Measurements from ENCODE around the gene VPS29. TPM values are rescaled to one million over a fixed set of nuclear protein-coding genes. Genes with fewer than 3 reads are reported as not detected.
A peak's percentile ranks its signal among the peaks of the same experiment; 100 is the strongest.

The VPS29 gene
- total RNA-seq, 4 donors from 2014 or later: 16.3 to 142 (median 79.3) TPM

DNA sequence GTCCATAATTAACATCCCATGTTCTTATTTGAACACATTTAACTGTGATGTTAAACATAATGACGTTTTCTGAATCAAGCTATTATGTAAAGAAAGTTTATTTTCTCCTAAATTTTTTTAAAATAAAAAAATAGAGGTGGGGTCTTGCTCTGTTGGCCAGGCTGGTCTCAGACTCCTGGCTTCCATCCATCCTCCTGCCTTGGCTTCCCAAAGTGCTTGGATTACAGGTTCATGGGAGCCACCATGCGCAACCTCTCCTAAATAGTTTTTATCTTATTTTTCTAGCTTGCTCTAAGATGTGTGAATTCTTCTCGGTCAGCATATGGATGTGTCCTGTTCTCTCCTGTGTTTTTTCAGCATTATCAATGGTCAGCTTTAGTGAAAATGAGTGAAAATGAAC lies 3.4 kb upstream of the VPS29 start:
- Histone ChIP-seq H3K4me1 (peaks cover 9 to 16% (median 10%) of the 10 kb centered on the region in 4 donors), H3K36me3 (no peaks in the 10 kb centered on the region), H3K9me3 (no peaks in the 10 kb centered on the region), H3K27ac (no peak overlapping the region), H3K27me3 (no peaks in the 10 kb centered on the region), H3K4me3 (no peak overlapping the region)
- intact Hi-C loops (cut with DNase I; ENCODE audit: low total_unique reads): no loop called here
- DNase-seq: no peak
- 77 to 86% methylated on average over 3 of the region's 3 CpGs for WGBS, 2 donors (ENCODE audit: low coverage in 1 of 2)
- in situ Hi-C loops (cut with MboI; ENCODE audit: low pct_ligation_motif_present in 1 of 4, low pct_unique_long_range_greater_than_20kb in 1 of 4, low sequenced_read_pairs in 3 of 4): loop anchor here in 2 of 4 donors (10.0 to 25.0 kb wide), 2 partner anchors 51 to 207 kb away; partner anchors contain the start of gene ARPC3 (in 1 of the 2)
- TF ChIP-seq, protein P1, sequence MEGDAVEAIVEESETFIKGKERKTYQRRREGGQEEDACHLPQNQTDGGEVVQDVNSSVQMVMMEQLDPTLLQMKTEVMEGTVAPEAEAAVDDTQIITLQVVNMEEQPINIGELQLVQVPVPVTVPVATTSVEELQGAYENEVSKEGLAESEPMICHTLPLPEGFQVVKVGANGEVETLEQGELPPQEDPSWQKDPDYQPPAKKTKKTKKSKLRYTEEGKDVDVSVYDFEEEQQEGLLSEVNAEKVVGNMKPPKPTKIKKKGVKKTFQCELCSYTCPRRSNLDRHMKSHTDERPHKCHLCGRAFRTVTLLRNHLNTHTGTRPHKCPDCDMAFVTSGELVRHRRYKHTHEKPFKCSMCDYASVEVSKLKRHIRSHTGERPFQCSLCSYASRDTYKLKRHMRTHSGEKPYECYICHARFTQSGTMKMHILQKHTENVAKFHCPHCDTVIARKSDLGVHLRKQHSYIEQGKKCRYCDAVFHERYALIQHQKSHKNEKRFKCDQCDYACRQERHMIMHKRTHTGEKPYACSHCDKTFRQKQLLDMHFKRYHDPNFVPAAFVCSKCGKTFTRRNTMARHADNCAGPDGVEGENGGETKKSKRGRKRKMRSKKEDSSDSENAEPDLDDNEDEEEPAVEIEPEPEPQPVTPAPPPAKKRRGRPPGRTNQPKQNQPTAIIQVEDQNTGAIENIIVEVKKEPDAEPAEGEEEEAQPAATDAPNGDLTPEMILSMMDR (IDR thresholded peaks at IDR 0.05): no peak
- TF ChIP-seq EP300 (IDR thresholded peaks at IDR 0.05; ENCODE audit: low read depth): no peak

DNA sequence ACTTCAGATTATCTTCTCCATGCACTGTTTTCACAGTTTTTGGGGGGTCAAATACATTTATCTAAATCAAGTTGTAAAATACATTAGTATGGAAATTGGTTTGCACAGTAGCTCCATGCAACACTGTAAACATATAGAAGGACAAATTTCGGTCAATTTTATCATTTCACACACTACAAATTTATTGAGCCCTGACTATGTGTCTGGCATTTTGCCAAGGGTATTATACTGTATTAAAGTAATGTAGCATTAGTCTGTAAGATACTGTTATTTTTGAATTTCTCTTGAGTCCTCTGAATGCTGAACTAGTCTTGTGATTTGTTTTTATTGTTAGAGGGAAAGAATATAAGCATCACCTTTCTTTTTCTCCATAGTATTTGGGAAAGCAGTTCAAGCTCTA lies 1.5 kb upstream of the VPS29 start:
- H3K36me3 ChIP-seq: no peaks in the 10 kb centered on the region
- no peak for DNase-seq
- in situ Hi-C loops (cut with MboI; ENCODE audit: low pct_ligation_motif_present in 1 of 4, low pct_unique_long_range_greater_than_20kb in 1 of 4, low sequenced_read_pairs in 3 of 4) (loop anchor here in 2 of 4 donors (10.0 to 25.0 kb wide), 2 partner anchors 49 to 209 kb away; partner anchors contain the start of gene ARPC3 (in 1 of the 2)), intact Hi-C loops (cut with DNase I; ENCODE audit: low total_unique reads) (no loop called here)
- no peak overlapping the region for H3K4me3 ChIP-seq
- TF ChIP-seq POLR2A (IDR thresholded peaks at IDR 0.05): no peak
- no peak for TF ChIP-seq EP300 (IDR thresholded peaks at IDR 0.05; ENCODE audit: low read depth)
- no peak for TF ChIP-seq POLR2AphosphoS5 (IDR thresholded peaks at IDR 0.05)
- TF ChIP-seq, protein P1 (IDR thresholded peaks at IDR 0.05): no peak
- H3K27ac ChIP-seq: no peak overlapping the region
- H3K9me3 ChIP-seq: no peaks in the 10 kb centered on the region
- no peaks in the 10 kb centered on the region for H3K27me3 ChIP-seq
- H3K4me1 ChIP-seq: peaks cover 18 to 28% (median 24%) of the 10 kb centered on the region in 4 donors
- WGBS, 2 donors (ENCODE audit: low coverage in 1 of 2): 79 to 89% methylated on average over 1 of the region's 1 CpG

DNA sequence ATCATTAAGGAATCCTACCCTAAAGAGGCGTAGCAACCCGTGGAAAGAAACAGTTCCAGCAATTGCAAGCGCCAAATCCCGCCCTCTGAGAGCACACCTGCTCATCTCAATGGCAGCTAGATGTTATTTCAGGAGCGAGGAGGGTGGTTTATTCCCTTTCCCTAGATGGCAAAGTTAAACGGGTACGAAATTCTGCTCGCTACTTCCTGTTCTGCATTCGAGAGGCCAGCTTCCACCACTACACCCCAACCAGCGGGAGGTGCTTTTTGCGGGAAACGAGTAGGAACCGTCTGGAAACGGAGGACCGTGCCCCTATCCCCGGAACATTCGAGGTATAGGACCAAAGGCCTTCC lies 536 bp downstream of the VPS29 start:
- in situ Hi-C loops (cut with MboI; ENCODE audit: low pct_ligation_motif_present in 1 of 4, low pct_unique_long_range_greater_than_20kb in 1 of 4, low sequenced_read_pairs in 3 of 4): loop anchor here in 2 of 4 donors (10.0 to 25.0 kb wide), 2 partner anchors 47 to 211 kb away; partner anchors contain the start of gene ARPC3 (in 1 of the 2)

DNA sequence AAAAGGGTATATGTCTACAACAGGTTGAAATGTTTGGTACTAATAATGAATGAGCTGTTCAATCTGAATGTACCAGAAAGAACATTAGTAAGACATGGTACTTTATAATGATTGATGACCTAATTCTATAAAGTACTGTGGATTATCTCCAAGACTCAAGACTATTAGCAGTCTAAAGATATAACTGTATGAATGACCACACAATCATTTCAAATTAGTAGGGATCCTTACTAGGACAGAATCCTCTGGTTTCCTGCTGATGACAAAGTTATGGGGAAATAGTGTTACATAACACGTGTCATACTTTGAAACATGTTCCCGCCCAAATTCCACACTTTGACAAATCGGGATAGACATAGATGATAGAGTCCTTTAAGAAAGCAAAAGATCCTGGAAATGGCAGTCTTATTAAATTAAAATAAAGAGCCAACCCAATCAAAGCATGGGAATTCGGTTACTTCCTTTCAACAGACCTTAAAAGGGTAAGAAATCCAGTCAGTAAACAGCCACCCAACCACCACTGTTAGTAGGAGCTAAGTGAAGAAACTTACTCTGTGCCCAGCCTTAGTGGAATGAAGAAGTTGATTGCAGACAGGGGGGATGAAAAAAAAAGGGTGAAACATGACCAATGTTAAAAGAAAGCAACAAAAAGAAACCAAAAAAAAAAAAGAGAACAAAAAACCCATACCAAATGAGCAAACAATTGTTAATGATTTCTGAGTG lies 2.8 kb downstream of the VPS29 start:
- Histone ChIP-seq H3K4me3 (no peak overlapping the region), H3K36me3 (peaks cover 0 to 27% (median 8%) of the 10 kb centered on the region in 4 donors), H3K27ac (peak overlapping the region in 2 of 4 donors; percentile 38 to 90), H3K9me3 (no peaks in the 10 kb centered on the region), H3K4me1 (peaks cover 18 to 33% (median 25%) of the 10 kb centered on the region in 4 donors), H3K27me3 (no peaks in the 10 kb centered on the region)
- DNase-seq: no peak
- 65 to 73% methylated on average over 4 of the region's 4 CpGs for WGBS, 2 donors (ENCODE audit: low coverage in 1 of 2)
- in situ Hi-C loops (cut with MboI; ENCODE audit: low pct_ligation_motif_present in 1 of 4, low pct_unique_long_range_greater_than_20kb in 1 of 4, low sequenced_read_pairs in 3 of 4) (no loop called here), intact Hi-C loops (cut with DNase I; ENCODE audit: low total_unique reads) (no loop called here)
- no peak for TF ChIP-seq EP300 (IDR thresholded peaks at IDR 0.05; ENCODE audit: low read depth)
- TF ChIP-seq POLR2AphosphoS5 (IDR thresholded peaks at IDR 0.05): no peak
- TF ChIP-seq, protein P1 (IDR thresholded peaks at IDR 0.05): no peak

More for the DNA sequence above, 536 bp downstream of the VPS29 start:
- intact Hi-C loops (cut with DNase I; ENCODE audit: low total_unique reads): no loop called here
- 0 to 1% methylated on average over 1 to 15 of the region's 17 CpGs for WGBS, 2 donors (ENCODE audit: low coverage in 1 of 2)
- H3K9me3 ChIP-seq: no peaks in the 10 kb centered on the region
- DNase-seq: no peak
- TF ChIP-seq, protein P1 (IDR thresholded peaks at IDR 0.05): no peak
- TF ChIP-seq POLR2AphosphoS5 (IDR thresholded peaks at IDR 0.05) (no peak), EP300 (IDR thresholded peaks at IDR 0.05; ENCODE audit: low read depth) (no peak), POLR2A (IDR thresholded peaks at IDR 0.05) (no peak)
- H3K4me3 ChIP-seq: peak overlapping the region; percentile 57 to 89 (median 83)
- H3K4me1 ChIP-seq: peaks cover 18 to 33% (median 25%) of the 10 kb centered on the region in 4 donors
- H3K27me3 ChIP-seq: no peaks in the 10 kb centered on the region
- H3K36me3 ChIP-seq: peaks cover 0 to 5% (median 0%) of the 10 kb centered on the region in 4 donors
- peak overlapping the region; percentile 90 to 98 (median 93) for H3K27ac ChIP-seq

Measured in transverse colon (tissue), 4 donors.